Heart left ventricle (tissue), 16 donors: ENCODE measurements around the gene HRAS. TPM values are rescaled to one million over a fixed set of nuclear protein-coding genes. Genes with fewer than 3 reads are reported as not detected.

ENCODE experiments used
- ATAC-seq, 4 donors: fragments of 200-7000 bp; cut with Tn5 transposase; one replicate each; pipeline ENCODE4 v1.9.1; 2020 to 2022; ENCODE audit warnings: moderate library complexity in 4 of 4, mild to moderate bottlenecking in 3 of 4, moderate number of reproducible peaks in 1 of 4
- DNase-seq, 5 donors: peaks; one replicate each; pipeline ENCODE4 v3.0.0-alpha.2; 2020
- H3K27ac ChIP-seq, 12 donors: fragments of 200-600 bp; sonication (generic) in 4 of 12; one replicate each; pipeline versions ENCODE4 v1.5.0 to v1.8.0; 2016 to 2022; ENCODE audit warnings: mild to moderate bottlenecking in 2 of 12
- H3K27me3 ChIP-seq, 9 donors: fragments of 200-600 bp; sonication (generic) in 2 of 9; one replicate each; pipeline versions ENCODE4 v1.5.1 to v1.8.0; 2016 to 2022; ENCODE audit warnings: mild to moderate bottlenecking in 3 of 9
- H3K36me3 ChIP-seq, 9 donors: fragments of 200-600 bp; sonication (generic) in 2 of 9; one replicate each; pipeline versions ENCODE4 v1.5.0 to v1.8.0; 2018 to 2022; ENCODE audit warnings: mild to moderate bottlenecking in 2 of 9
- H3K4me1 ChIP-seq, 12 donors: fragments of 200-600 bp; sonication (generic) in 4 of 12; one replicate each; pipeline versions ENCODE4 v1.5.0 to v1.8.0; 2016 to 2022; ENCODE audit warnings: mild to moderate bottlenecking in 3 of 12
- H3K4me3 ChIP-seq, 12 donors: fragments of 200-600 bp; sonication (generic) in 4 of 12; one replicate each; pipeline versions ENCODE4 v1.5.0 to v1.8.0; 2017 to 2022; ENCODE audit warnings: mild to moderate bottlenecking in 9 of 12, moderate library complexity in 4 of 12
- H3K9me3 ChIP-seq, 12 donors: fragments of 200-600 bp; sonication (generic) in 4 of 12; one replicate each; pipeline versions ENCODE4 v1.5.0 to v1.8.0; 2016 to 2022; ENCODE audit warnings: mild to moderate bottlenecking in 1 of 12
- POLR2A ChIP-seq, 2 donors: fragments of 450-650 bp; IDR thresholded peaks; one replicate each; pipeline ENCODE4 v1.6.1; 2017; ENCODE audit warnings: antibody characterized with exemption in 2 of 2, mild to moderate bottlenecking in 2 of 2, moderate library complexity in 2 of 2
- WGBS, 4 donors: extraction: QIAGEN DNeasy Blood & Tissue Kit in 2 of 4; methylation state at CpG; one replicate each; pipeline versions ENCODE4 v1.1.5 to v1.1.7; 2013 to 2018; 5-methylcytosine and 5-hydroxymethylcytosine counted together
- intact Hi-C, 10 donors: fragments of 100-400 bp; cut with DNase I; formaldehyde crosslinking; loops; one replicate each; pipeline versions ENCODE4 v1.11.1 to v1.14.2; 2022
- polyA plus RNA-seq, 2 donors: library from polyadenylated mRNA; stranded (reverse); fragments of 200-250 nt; gene quantifications; one replicate each; pipeline ENCODE4 v1.2.3, GENCODE V29; 2013
- total RNA-seq, 9 donors: library from RNA; depleted of rRNA in 2 of 9; stranded (reverse); fragments of >200 nt in 2 of 9; fragmentation: NEBNext Ultra II Directional in 3 of 9; extraction: Animal tissue kit (Norgen Biotek cat#: 25700) in 3 of 9; gene quantifications; one replicate each; pipeline versions ENCODE4 v1.1.0 to v1.2.4, GENCODE V29; 2016 to 2023
- TF ChIP-seq, protein P1 (sequence below), 12 donors: fragments of 200-600 bp; sonication (generic) in 4 of 12; IDR thresholded peaks; one replicate each; pipeline versions ENCODE4 v1.5.0 to v1.8.0; 2018 to 2022; ENCODE audit warnings: antibody characterized with exemption in 12 of 12, mild to moderate bottlenecking in 5 of 12
- donor health status: ischemic (EF 13 %, LVEDD 7.1; RV severe dilation, severe dysfunction).
- donor health status: healthy with polysubstance abuse.
- donor health status: DM: no; HTN: yes; CAD: no.
- donor health status: DM: no; HTN: no; CAD: no.
- donor health status: ischemic (EF 25% LVEDD 6.9; RV normal size, moderate dysfunction).
- donor health status: ischemic (EF 25% LVEDD 5.7; RV mildly dilated, moderate dysfunction).
- donor health status: healthy.
- donor health status: DM: yes; HTN: yes; CAD: no.
- donor health status: ischemic (EF 35%, LVEDD 5.7; RV mildly dilated, moderate dysfunction).
- donor health status: nonischemic (EF 11% LVEDD 7.7; RV severe dilation, severe dysfunction).
- donor health status: DM: yes; HTN: yes; CAD: no.
- donor health status: PGD.
- donor health status: ischemic (EF 29% LVEDD 5.4; RV normal size, mild dysfunction).
- donor health status: nonischemic (EF 23%, LVEDD 6.1; RV moderate dilation, normal function).

Gene HRAS
- total and polyA plus RNA-seq, 11 donors = 44.0 to 99.3 (median 59.8) TPM

GRCh38 chr11:492427-493226 lies 42.7 kb downstream of the HRAS start:
- Histone ChIP-seq H3K36me3 (peaks cover 0 to 87% (median 67%) of the 10 kb centered on the region in 9 donors), H3K4me1 (peaks cover 0 to 7% (median 0%) of the 10 kb centered on the region in 12 donors), H3K27me3 (no peaks in the 10 kb centered on the region), H3K9me3 (no peaks in the 10 kb centered on the region), H3K27ac (no peak overlapping the region), H3K4me3 (no peak overlapping the region)
- DNase-seq (peak in 1 of 5 donors; percentile 25), ATAC-seq (no peak)
- intact Hi-C loops = no loop called here
- TF ChIP-seq, protein P1, sequence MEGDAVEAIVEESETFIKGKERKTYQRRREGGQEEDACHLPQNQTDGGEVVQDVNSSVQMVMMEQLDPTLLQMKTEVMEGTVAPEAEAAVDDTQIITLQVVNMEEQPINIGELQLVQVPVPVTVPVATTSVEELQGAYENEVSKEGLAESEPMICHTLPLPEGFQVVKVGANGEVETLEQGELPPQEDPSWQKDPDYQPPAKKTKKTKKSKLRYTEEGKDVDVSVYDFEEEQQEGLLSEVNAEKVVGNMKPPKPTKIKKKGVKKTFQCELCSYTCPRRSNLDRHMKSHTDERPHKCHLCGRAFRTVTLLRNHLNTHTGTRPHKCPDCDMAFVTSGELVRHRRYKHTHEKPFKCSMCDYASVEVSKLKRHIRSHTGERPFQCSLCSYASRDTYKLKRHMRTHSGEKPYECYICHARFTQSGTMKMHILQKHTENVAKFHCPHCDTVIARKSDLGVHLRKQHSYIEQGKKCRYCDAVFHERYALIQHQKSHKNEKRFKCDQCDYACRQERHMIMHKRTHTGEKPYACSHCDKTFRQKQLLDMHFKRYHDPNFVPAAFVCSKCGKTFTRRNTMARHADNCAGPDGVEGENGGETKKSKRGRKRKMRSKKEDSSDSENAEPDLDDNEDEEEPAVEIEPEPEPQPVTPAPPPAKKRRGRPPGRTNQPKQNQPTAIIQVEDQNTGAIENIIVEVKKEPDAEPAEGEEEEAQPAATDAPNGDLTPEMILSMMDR (IDR thresholded peaks at IDR 0.05) = no peak
- no peak for TF ChIP-seq POLR2A (IDR thresholded peaks at IDR 0.05)
- WGBS, 4 donors = 84 to 89% (median 86%) methylated on average over 20 to 32 of the region's 32 CpGs

DNA sequence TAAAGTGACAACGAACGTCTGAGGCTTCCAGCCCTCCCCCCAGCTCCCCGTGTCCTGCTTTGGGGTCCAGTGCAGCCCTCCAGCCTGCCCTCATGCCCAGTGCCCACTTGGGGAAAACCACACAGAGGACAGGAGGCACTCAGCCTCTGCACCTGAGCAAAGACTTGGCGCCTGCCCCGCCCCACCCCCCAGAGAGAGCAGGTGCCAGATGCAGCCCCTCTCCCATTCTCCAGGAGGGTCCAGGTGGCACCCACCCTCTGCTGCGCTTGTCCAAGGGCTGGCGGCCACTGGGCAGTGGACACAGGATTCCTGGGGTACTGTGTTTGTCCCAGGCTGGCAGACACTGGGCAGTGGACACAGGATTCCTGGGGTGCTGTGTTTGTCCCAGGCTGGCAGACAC lies 44.0 kb downstream of the HRAS start:
- intact Hi-C loops = no loop called here
- 88 to 93% (median 90%) methylated on average over 5 to 7 of the region's 7 CpGs for WGBS, 4 donors
- no peaks in the 10 kb centered on the region for H3K9me3 ChIP-seq

DNA sequence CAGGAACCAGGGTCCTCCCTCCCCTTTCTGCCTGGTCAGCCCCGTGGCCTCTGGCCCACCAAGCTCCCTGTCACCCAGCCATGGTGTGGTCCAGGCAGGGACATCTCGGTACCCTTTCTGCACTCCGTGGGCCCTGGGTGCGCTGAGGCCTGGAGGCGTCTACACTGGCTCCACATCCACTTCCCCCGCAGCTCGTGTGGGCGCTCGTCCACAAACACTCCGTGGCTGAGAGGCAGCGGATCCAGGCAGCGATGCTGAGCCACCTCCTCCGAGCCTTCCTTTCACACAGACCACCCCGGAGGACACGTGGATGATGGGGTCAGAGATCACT lies 44.5 kb downstream of the HRAS start:
- peaks cover 0 to 78% (median 49%) of the 10 kb centered on the region in 9 donors for H3K36me3 ChIP-seq
- intact Hi-C loops = no loop called here
- WGBS, 4 donors = 87 to 94% (median 92%) methylated on average over 12 to 15 of the region's 15 CpGs

More for the DNA sequence above, 44.0 kb downstream of the HRAS start:
- TF ChIP-seq, protein P1 (IDR thresholded peaks at IDR 0.05) = no peak
- TF ChIP-seq POLR2A (IDR thresholded peaks at IDR 0.05) = no peak
- peaks cover 0 to 7% (median 0%) of the 10 kb centered on the region in 12 donors for H3K4me1 ChIP-seq
- peaks cover 0 to 83% (median 54%) of the 10 kb centered on the region in 9 donors for H3K36me3 ChIP-seq
- H3K4me3 ChIP-seq = no peak overlapping the region
- DNase-seq (peak in 1 of 5 donors; percentile 37), ATAC-seq (no peak)
- H3K27ac ChIP-seq = no peak overlapping the region
- H3K27me3 ChIP-seq = no peaks in the 10 kb centered on the region

More for the DNA sequence above, 44.5 kb downstream of the HRAS start:
- Histone ChIP-seq H3K27me3 (no peaks in the 10 kb centered on the region), H3K4me1 (peaks cover 0 to 3% (median 0%) of the 10 kb centered on the region in 12 donors), H3K9me3 (no peaks in the 10 kb centered on the region), H3K27ac (no peak overlapping the region), H3K4me3 (no peak overlapping the region)
- no peak for ATAC-seq
- DNase-seq = peak in 1 of 5 donors; percentile 55
- TF ChIP-seq, protein P1 (IDR thresholded peaks at IDR 0.05) = no peak
- TF ChIP-seq POLR2A (IDR thresholded peaks at IDR 0.05) = no peak
